H1 (cell line): Measurements from ENCODE around the gene PIGZ. TPM values are rescaled to one million over a fixed set of nuclear protein-coding genes. Genes with fewer than 3 reads are reported as not detected.

Experiments used
- CTCF ChIA-PET: fragments of 300-600 bp; sonication (Branson Sonifier 250); formaldehyde crosslinking; loops from one replicate; lab custom pipeline; 2021; ENCODE audit not compliant: partially characterized antibody; lab: Charles Lee
- POLR2A ChIA-PET: fragments of 300-600 bp; sonication (Branson Sonifier 250); formaldehyde crosslinking; loops from one replicate; lab custom pipeline; 2021; ENCODE audit warnings: inconsistent platforms; ENCODE audit not compliant: partially characterized antibody; lab: Charles Lee
- DNase-seq, 2 experiments: peaks; one replicate each; pipeline versions ENCODE4 v3.0.0 to v3.0.0-alpha.2; 2010 to 2022; ENCODE audit warnings: low spot score in 2 of 2, low read depth in 1 of 2, mixed read lengths in 1 of 2
- FAIRE-seq: peaks from 2 replicates; lab custom pipeline; 2011; peaks lifted over from hg19 to GRCh38; lab: Jason Lieb, UNC
- H2AFZ ChIP-seq: 2 replicates; pipeline ENCODE4 v1.8.1; 2012; ENCODE audit warnings: low read length, inconsistent platforms
- H2AK5ac ChIP-seq: 2 replicates; pipeline ENCODE4 v1.6.1; 2013; ENCODE audit warnings: low read depth, low read length
- H2BK120ac ChIP-seq: replicated peaks from 2 replicates; pipeline ENCODE3; 2013; ENCODE audit warnings: low read depth, low read length, inconsistent platforms
- H2BK12ac ChIP-seq: 2 replicates; pipeline ENCODE4 v1.6.1; 2013; ENCODE audit warnings: low read depth, low read length
- H2BK15ac ChIP-seq: 2 replicates; pipeline ENCODE4 v1.6.1; 2013; ENCODE audit warnings: low read length
- H2BK20ac ChIP-seq: 2 replicates; pipeline ENCODE4 v1.6.1; 2013; ENCODE audit warnings: low read length
- H2BK5ac ChIP-seq: 2 replicates; pipeline ENCODE4 v1.6.1; 2013; ENCODE audit warnings: low read depth, low read length
- H3K14ac ChIP-seq: 2 replicates; pipeline ENCODE4 v1.6.1; 2013; ENCODE audit warnings: inconsistent platforms; ENCODE audit not compliant: insufficient read length
- H3K18ac ChIP-seq: 2 replicates; pipeline ENCODE4 v1.6.1; 2013; ENCODE audit warnings: low read length; ENCODE audit errors: extremely low read depth
- H3K23ac ChIP-seq: 2 replicates; pipeline ENCODE4 v1.6.1; 2013; ENCODE audit warnings: inconsistent platforms; ENCODE audit not compliant: insufficient read length
- H3K23me2 ChIP-seq: 2 replicates; pipeline ENCODE4 v1.6.1; 2013; ENCODE audit warnings: low read depth, low read length
- H3K27ac ChIP-seq: 2 replicates; pipeline ENCODE4 v1.6.1; 2011; ENCODE audit warnings: low read depth, low read length, inconsistent platforms
- H3K27me3 ChIP-seq, 4 experiments: replicated peaks in 1 of 4; 1 replicate in 1 of 4; 2 replicates in 3 of 4; pipeline versions ENCODE4 v1.6.1 to v1.8.1; 2011 to 2013; ENCODE audit warnings: low read length in 3 of 4, mild to moderate bottlenecking in 3 of 4, inconsistent platforms in 2 of 4, mixed read lengths in 2 of 4, moderate library complexity in 1 of 4; ENCODE audit not compliant: control insufficient read depth in 3 of 4, insufficient read depth in 3 of 4; ENCODE audit errors: extremely low read depth in 1 of 4
- H3K36me3 ChIP-seq, 4 experiments: 2 replicates each; pipeline versions ENCODE4 v1.6.1 to v1.8.1; 2011 to 2013; ENCODE audit warnings: mild to moderate bottlenecking in 4 of 4, low read length in 3 of 4, moderate library complexity in 2 of 4, control low read depth in 1 of 4, inconsistent platforms in 1 of 4; ENCODE audit not compliant: insufficient read depth in 4 of 4, control insufficient read depth in 2 of 4
- H3K4ac ChIP-seq: replicated peaks from 2 replicates; pipeline ENCODE3; 2013; ENCODE audit warnings: low read length, low read depth, mixed read lengths, inconsistent platforms; ENCODE audit not compliant: insufficient read length
- H3K4me1 ChIP-seq, 4 experiments: replicated peaks in 1 of 4; 1 replicate in 1 of 4; 2 replicates in 3 of 4; pipeline versions ENCODE4 v1.6.1 to v1.8.1; 2011 to 2013; ENCODE audit warnings: low read length in 3 of 4, inconsistent platforms in 2 of 4, mixed read lengths in 1 of 4; ENCODE audit not compliant: insufficient read depth in 4 of 4, control insufficient read depth in 3 of 4
- H3K4me2 ChIP-seq, 2 experiments: 2 replicates each; pipeline versions ENCODE4 v1.6.1 to v1.8.1; 2011 to 2013; ENCODE audit warnings: low read depth in 2 of 2, low read length in 2 of 2, control low read depth in 1 of 2, inconsistent platforms in 1 of 2, mild to moderate bottlenecking in 1 of 2; ENCODE audit not compliant: insufficient read depth in 1 of 2
- H3K4me3 ChIP-seq, 4 experiments: fragments of 200-600, 300-600 bp in 1 of 4; sonication (generic), shearing (Covaris generic), sonication (Bioruptor Twin) in 1 of 4; 2 replicates each; pipeline versions ENCODE4 v1.5.1 to v1.8.1; 2011 to 2016; ENCODE audit warnings: low read length in 4 of 4, low read depth in 3 of 4, control low read depth in 2 of 4, inconsistent platforms in 2 of 4, mild to moderate bottlenecking in 2 of 4, mixed read lengths in 1 of 4, moderate library complexity in 1 of 4; ENCODE audit not compliant: insufficient read depth in 2 of 4; ENCODE audit errors: extremely low read depth in 1 of 4
- H3K56ac ChIP-seq: replicated peaks from 2 replicates; pipeline ENCODE3; 2013; ENCODE audit warnings: low read depth, mild to moderate bottlenecking, mixed read lengths, low read length, inconsistent platforms; ENCODE audit not compliant: insufficient read length
- H3K79me1 ChIP-seq: 2 replicates; pipeline ENCODE4 v1.6.1; 2013; ENCODE audit warnings: low read depth, low read length, control low read depth
- H3K79me2 ChIP-seq, 2 experiments: 2 replicates each; pipeline versions ENCODE4 v1.6.1 to v1.8.1; 2012 to 2013; ENCODE audit warnings: low read length in 2 of 2, mild to moderate bottlenecking in 2 of 2, inconsistent platforms in 1 of 2; ENCODE audit not compliant: insufficient read depth in 2 of 2, control insufficient read depth in 1 of 2
- H3K9ac ChIP-seq, 4 experiments: replicated peaks in 1 of 4; 1 replicate in 1 of 4; 2 replicates in 3 of 4; pipeline versions ENCODE4 v1.6.1 to v1.8.1; 2011 to 2013; ENCODE audit warnings: low read depth in 3 of 4, low read length in 3 of 4, control low read depth in 2 of 4, mild to moderate bottlenecking in 2 of 4, moderate library complexity in 2 of 4, inconsistent platforms in 1 of 4; ENCODE audit errors: extremely low read depth in 1 of 4
- H3K9me3 ChIP-seq, 2 experiments: 2 replicates each; pipeline versions ENCODE4 v1.6.1 to v1.8.1; 2012 to 2013; ENCODE audit warnings: mild to moderate bottlenecking in 2 of 2, moderate library complexity in 2 of 2, control low read depth in 1 of 2, inconsistent platforms in 1 of 2, low read depth in 1 of 2, low read length in 1 of 2, mixed read lengths in 1 of 2; ENCODE audit not compliant: insufficient read depth in 2 of 2
- H4K20me1 ChIP-seq, 2 experiments: replicated peaks in 1 of 2; 2 replicates each; pipeline versions ENCODE3 to v1.8.1; 2011 to 2013; ENCODE audit warnings: inconsistent platforms in 2 of 2, low read length in 2 of 2, mild to moderate bottlenecking in 1 of 2; ENCODE audit not compliant: insufficient read depth in 2 of 2, control insufficient read depth in 1 of 2
- H4K5ac ChIP-seq: 2 replicates; pipeline ENCODE4 v1.6.1; 2013; ENCODE audit warnings: low read length, low read depth, mixed read lengths, inconsistent platforms; ENCODE audit not compliant: insufficient read length
- H4K8ac ChIP-seq: 2 replicates; pipeline ENCODE4 v1.8.0; 2013; ENCODE audit warnings: mild to moderate bottlenecking, moderate library complexity, low read length, inconsistent platforms; ENCODE audit not compliant: insufficient read depth; ENCODE audit errors: extremely low read depth
- H4K91ac ChIP-seq: replicated peaks from 2 replicates; pipeline ENCODE3; 2013; ENCODE audit warnings: low read length, mixed read lengths, inconsistent platforms; ENCODE audit not compliant: insufficient read length
- JUND ChIP-seq: IDR thresholded peaks from 2 replicates; pipeline ENCODE4 v1.6.1; 2011; ENCODE audit warnings: mild to moderate bottlenecking, improper control_type of control experiment, low read length
- WGBS, 2 experiments: shearing (Covaris generic) in 1 of 2; methylation state at CpG; one replicate each; pipeline versions ENCODE4 v1.1.6 to v1.1.7; 2013 to 2015; ENCODE audit warnings: low lambda C conversion rate in 2 of 2, mixed read lengths in 2 of 2, inconsistent platforms in 1 of 2, low coverage in 1 of 2, missing lambda C conversion rate in 1 of 2; ENCODE audit not compliant: insufficient replicate concordance in 2 of 2, insufficient coverage in 1 of 2, insufficient read length in 1 of 2; ENCODE audit errors: extremely low coverage in 1 of 2, missing lambda C conversion rate in 1 of 2; 5-methylcytosine and 5-hydroxymethylcytosine counted together
- polyA plus RNA-seq, 7 experiments: library from polyadenylated mRNA; depleted of rRNA in 3 of 7; stranded (reverse) in 5 of 7; unstranded in 2 of 7; fragments of >200 nt in 5 of 7; fragments of 200-250 nt in 2 of 7; gene quantifications; 1 replicate in 5 of 7; 2 replicates in 1 of 7; 4 replicates in 1 of 7; pipeline versions ENCODE4 v1.2.1 to v1.2.3, GENCODE V29; 2011 to 2013; ENCODE audit warnings: missing spikeins in 2 of 7, mixed read lengths in 2 of 7
- total RNA-seq: library from RNA; stranded (reverse); fragmentation: NEBNext Ultra II Directional; extraction: Animal tissue kit (Norgen Biotek cat#: 25700); gene quantifications from 2 replicates; pipeline ENCODE4 v1.2.1, GENCODE V29; 2021

Gene PIGZ
- total and polyA plus RNA-seq, 2 of the 8 experiments (the other 6 are each of a cell fraction or from before 2014, with no cell fraction given), result 0.32 TPM; not detected in 1

DNA sequence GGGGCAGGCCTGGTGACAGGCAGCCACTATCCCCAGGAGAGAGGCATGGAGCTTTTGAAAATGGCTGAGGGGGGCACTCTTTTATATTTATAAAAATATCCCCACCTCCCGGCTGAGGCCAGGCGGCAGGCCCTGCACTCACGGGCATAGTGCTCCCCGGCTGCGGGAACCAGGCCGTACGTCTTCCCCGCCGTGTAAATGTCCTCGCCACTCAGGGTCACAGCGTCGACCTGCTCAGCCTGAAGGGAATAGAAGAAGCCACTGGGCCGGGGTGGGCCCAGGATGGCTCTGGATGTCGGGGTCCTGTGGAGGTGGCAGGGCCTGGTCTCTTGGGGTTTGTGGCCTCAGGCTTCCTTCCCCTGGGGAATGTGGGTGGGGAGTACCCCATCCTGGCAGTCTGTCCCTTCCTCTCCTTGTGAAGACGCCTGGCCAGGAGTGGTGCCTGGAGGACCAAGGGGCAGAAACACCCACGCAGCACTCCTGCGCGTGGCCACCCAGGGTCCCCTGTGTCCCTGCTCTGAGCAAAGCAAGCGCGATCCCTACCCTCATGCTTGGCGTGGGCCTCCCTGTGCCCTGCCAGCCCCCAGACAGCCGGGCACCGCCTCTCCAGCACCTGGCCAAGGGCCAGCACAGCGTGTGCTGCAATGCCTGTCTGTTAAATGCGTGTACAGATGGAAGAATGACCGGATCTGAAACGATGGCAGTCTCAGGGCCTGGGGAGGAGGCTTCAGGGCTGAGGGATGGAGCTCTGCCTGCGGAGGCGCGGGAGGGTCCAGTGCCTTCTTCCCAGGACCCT lies 42.1 kb upstream of the PIGZ start:
- Histone ChIP-seq H2BK12ac (no peak overlapping the region), H3K9ac (no peak overlapping the region), H4K8ac (peak overlapping the region; percentile 51), H3K18ac (no peak overlapping the region), H2BK120ac (no peak overlapping the region), H2BK20ac (no peak overlapping the region), H3K79me1 (no peaks in the 10 kb centered on the region), H2AFZ (no peak overlapping the region), H3K4me3 (no peak overlapping the region), H4K20me1 (no peaks in the 10 kb centered on the region), H3K36me3 (no peaks in the 10 kb centered on the region), H3K4me1 (peaks cover 0 to 3% (median 0%) of the 10 kb centered on the region in 4 experiments; a peak in 1 of 7 replicates), H2BK5ac (no peak overlapping the region), H3K27me3 (no peaks in the 10 kb centered on the region), H4K91ac (no peak overlapping the region), H4K5ac (no peak overlapping the region), H3K79me2 (no peaks in the 10 kb centered on the region), H3K4ac (no peak overlapping the region), H3K4me2 (no peak overlapping the region), H2BK15ac (no peak overlapping the region), H3K23me2 (no peaks in the 10 kb centered on the region), H3K9me3 (no peaks in the 10 kb centered on the region), H3K27ac (no peak overlapping the region), H3K56ac (no peak overlapping the region), H2AK5ac (no peak overlapping the region), H3K14ac (no peak overlapping the region), H3K23ac (no peak overlapping the region)
- ChIA-PET CTCF (interaction anchor here (0.9 to 19.7 kb wide), 4 partner anchors 10 to 492 kb away, joined by 3 to 245 read pairs (median 4); partner anchors contain the start of gene MELTF), POLR2A (no interaction called here)
- DNase-seq (no peak), FAIRE-seq (no peak)
- WGBS, 2 experiments, result 91% methylated on average over 30 of the region's 30 CpGs; no CpG with 5 or more reads in 1 of the 2 experiments
- TF ChIP-seq JUND, result no peak
